Prostate gland (tissue), 2 donors: ENCODE data around the gene GPS1.

Source experiments
- POLR2A ChIP-seq: fragments of 450-650 bp; IDR thresholded peaks from one replicate; pipeline ENCODE4 v1.6.1; 2016; ENCODE audit warnings: antibody characterized with exemption, mild to moderate bottlenecking
- POLR2AphosphoS5 ChIP-seq: sonication (generic); formaldehyde crosslinking; IDR thresholded peaks from one replicate; pipeline ENCODE4 v1.6.1; 2017; ENCODE audit warnings: antibody characterized with exemption
- TF ChIP-seq, protein P1 (sequence below), 4 experiments: fragments of 200-600 bp in 2 of 4; fragments of 450-650 bp in 2 of 4; sonication (generic) in 2 of 4; IDR thresholded peaks; 1 replicate in 3 of 4; 2 replicates in 1 of 4; pipeline ENCODE4 v1.5.1; 2016 to 2019; ENCODE audit warnings: antibody characterized with exemption in 4 of 4, mild to moderate bottlenecking in 2 of 4, moderate library complexity in 2 of 4

DNA sequence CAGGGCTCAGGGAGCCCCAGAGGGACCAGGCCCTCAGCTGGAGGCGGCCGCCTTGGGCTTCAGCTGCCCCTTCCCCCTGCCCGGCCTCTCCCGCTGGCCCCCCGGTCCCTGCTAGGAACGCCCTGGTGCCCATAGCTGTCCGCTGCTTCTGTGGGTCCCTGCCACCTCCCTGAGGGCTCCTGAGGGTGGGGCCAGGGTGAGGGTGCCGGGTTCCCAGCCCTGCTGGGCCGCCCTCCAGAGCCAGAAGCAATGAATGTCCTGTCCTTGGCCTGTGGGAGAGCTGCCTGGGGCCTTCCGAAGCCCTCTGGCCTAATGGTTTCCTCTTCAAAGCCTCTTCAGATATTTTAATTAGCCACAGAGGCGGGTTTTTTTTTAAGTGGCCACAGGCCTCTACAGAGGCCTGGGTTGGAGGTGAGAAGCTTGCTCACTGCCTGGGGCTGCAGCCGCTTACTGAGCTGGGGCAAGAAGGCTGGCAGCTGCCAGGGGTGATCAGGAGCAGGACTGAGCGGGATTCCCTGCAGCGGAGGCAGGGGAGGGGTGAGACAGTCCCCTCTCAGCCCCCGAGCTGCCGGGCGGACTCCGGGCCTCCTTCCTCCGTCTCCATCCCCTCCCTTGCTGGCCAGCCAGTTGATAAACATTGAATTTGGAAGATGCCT, 38.9 kb upstream of the GPS1 start:
- TF ChIP-seq POLR2AphosphoS5 (no peak), POLR2A (no peak)
- TF ChIP-seq, protein P1, sequence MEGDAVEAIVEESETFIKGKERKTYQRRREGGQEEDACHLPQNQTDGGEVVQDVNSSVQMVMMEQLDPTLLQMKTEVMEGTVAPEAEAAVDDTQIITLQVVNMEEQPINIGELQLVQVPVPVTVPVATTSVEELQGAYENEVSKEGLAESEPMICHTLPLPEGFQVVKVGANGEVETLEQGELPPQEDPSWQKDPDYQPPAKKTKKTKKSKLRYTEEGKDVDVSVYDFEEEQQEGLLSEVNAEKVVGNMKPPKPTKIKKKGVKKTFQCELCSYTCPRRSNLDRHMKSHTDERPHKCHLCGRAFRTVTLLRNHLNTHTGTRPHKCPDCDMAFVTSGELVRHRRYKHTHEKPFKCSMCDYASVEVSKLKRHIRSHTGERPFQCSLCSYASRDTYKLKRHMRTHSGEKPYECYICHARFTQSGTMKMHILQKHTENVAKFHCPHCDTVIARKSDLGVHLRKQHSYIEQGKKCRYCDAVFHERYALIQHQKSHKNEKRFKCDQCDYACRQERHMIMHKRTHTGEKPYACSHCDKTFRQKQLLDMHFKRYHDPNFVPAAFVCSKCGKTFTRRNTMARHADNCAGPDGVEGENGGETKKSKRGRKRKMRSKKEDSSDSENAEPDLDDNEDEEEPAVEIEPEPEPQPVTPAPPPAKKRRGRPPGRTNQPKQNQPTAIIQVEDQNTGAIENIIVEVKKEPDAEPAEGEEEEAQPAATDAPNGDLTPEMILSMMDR (IDR thresholded peaks at IDR 0.05), result no peak
